Sigmoid colon (tissue), 7 donors: ENCODE data around the gene MYO15A. TPM values are rescaled to one million over a fixed set of nuclear protein-coding genes. Genes with fewer than 3 reads are reported as not detected.

ENCODE experiments used
- DNase-seq: peaks from one replicate; pipeline ENCODE4 v3.0.0-alpha.2; 2019
- H3K27ac ChIP-seq, 4 donors: fragments of 200-600 bp; sonication (generic); one replicate each; pipeline ENCODE4 v1.5.1; 2016 to 2019; ENCODE audit warnings: mild to moderate bottlenecking in 1 of 4
- H3K27me3 ChIP-seq, 3 donors: fragments of 200-600 bp; sonication (generic); one replicate each; pipeline ENCODE4 v1.5.1; 2019; ENCODE audit warnings: mild to moderate bottlenecking in 1 of 3
- H3K36me3 ChIP-seq, 4 donors: fragments of 200-600 bp; sonication (generic); one replicate each; pipeline ENCODE4 v1.5.1; 2016 to 2019
- H3K4me1 ChIP-seq, 4 donors: fragments of 200-600 bp; sonication (generic); one replicate each; pipeline ENCODE4 v1.5.1; 2017 to 2019
- H3K4me3 ChIP-seq, 4 donors: fragments of 200-600 bp; sonication (generic); one replicate each; pipeline ENCODE4 v1.5.1; 2017 to 2019; ENCODE audit warnings: mild to moderate bottlenecking in 2 of 4, moderate library complexity in 1 of 4
- H3K9me3 ChIP-seq, 4 donors: fragments of 200-600 bp in 3 of 4; sonication (generic) in 3 of 4; one replicate each; pipeline versions ENCODE4 v1.5.1 to v1.6.1; 2013 to 2019
- CTCF ChIP-seq, 4 experiments: fragments of 450-650 bp in 3 of 4; fragments of 200-600 bp in 1 of 4; IDR thresholded peaks; one replicate each; pipeline ENCODE4 v1.5.1; 2016 to 2019; ENCODE audit warnings: antibody characterized with exemption in 4 of 4, mild to moderate bottlenecking in 3 of 4, moderate library complexity in 2 of 4
- EP300 ChIP-seq, 4 donors: sonication (generic); formaldehyde crosslinking; IDR thresholded peaks; one replicate each; pipeline ENCODE4 v1.6.1; 2017; ENCODE audit warnings: antibody characterized with exemption in 4 of 4
- POLR2A ChIP-seq, 2 donors: fragments of 450-650 bp; IDR thresholded peaks; one replicate each; pipeline ENCODE4 v1.6.1; 2016; ENCODE audit warnings: antibody characterized with exemption in 2 of 2, mild to moderate bottlenecking in 2 of 2, moderate library complexity in 2 of 2
- POLR2AphosphoS5 ChIP-seq, 4 donors: sonication (generic); formaldehyde crosslinking; IDR thresholded peaks; one replicate each; pipeline ENCODE4 v1.6.1; 2017; ENCODE audit warnings: antibody characterized with exemption in 4 of 4
- WGBS, 2 donors: extraction: QIAGEN DNeasy Blood & Tissue Kit; methylation state at CpG; one replicate each; pipeline ENCODE4 v1.1.7; 2013; 5-methylcytosine and 5-hydroxymethylcytosine counted together
- intact Hi-C: fragments of 100-400 bp; cut with DNase I; formaldehyde crosslinking; loops from one replicate; pipeline ENCODE4 v1.15.1; 2023
- polyA plus RNA-seq, 3 donors: library from polyadenylated mRNA; stranded (reverse); fragments of 200-250 nt; gene quantifications; one replicate each; pipeline ENCODE4 v1.2.3, GENCODE V29; 2013
- total RNA-seq, 4 donors: library from RNA; depleted of rRNA; stranded (reverse); fragments of >200 nt; gene quantifications; one replicate each; pipeline ENCODE4 v1.1.0, GENCODE V29; 2016
- donor health status: healthy with polysubstance abuse.
- donor health status: Bipolar disorder and iron deficiency.
- donor health status: healthy.

MYO15A gene
- total and polyA plus RNA-seq, 7 donors = 0.60 to 3.6 (median 0.72) TPM; not detected in 1

DNA sequence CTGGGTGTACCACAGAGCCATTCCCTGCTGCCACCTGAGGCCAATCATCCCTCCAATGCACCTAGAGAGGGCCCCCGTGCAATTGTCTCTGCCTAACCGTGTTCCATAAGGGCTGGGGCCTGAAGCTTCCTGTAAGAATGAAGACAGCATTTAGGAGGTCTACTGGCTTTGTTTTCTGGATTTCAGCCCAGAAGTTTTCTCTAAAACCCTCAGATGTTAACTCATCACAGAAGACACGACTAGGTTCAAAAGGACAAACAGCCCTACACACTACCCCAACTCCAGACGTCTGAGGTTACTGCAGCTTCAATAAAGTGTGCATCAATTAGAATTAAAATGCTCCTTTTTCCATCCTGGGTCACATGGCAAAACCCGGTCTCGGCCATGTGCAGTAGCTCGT is 31.6 kb upstream of the MYO15A start:
- Histone ChIP-seq H3K4me1 (no peaks in the 10 kb centered on the region), H3K4me3 (no peak overlapping the region), H3K9me3 (no peaks in the 10 kb centered on the region), H3K27ac (no peak overlapping the region), H3K27me3 (no peaks in the 10 kb centered on the region), H3K36me3 (no peaks in the 10 kb centered on the region)
- 74 to 75% methylated on average over 7 of the region's 7 CpGs for WGBS, 2 donors
- DNase-seq = no peak
- intact Hi-C loops = no loop called here
- TF ChIP-seq POLR2A (IDR thresholded peaks at IDR 0.05) = no peak
- no peak for TF ChIP-seq POLR2AphosphoS5 (IDR thresholded peaks at IDR 0.05)
- TF ChIP-seq EP300 (IDR thresholded peaks at IDR 0.05) = no peak
- TF ChIP-seq CTCF (IDR thresholded peaks at IDR 0.05) = no peak

GRCh38 chr17:18079543-18079942 is 29.0 kb upstream of the MYO15A start:
- H3K4me1 ChIP-seq = no peaks in the 10 kb centered on the region
- no peak overlapping the region for H3K4me3 ChIP-seq
- TF ChIP-seq CTCF (IDR thresholded peaks at IDR 0.05) (no peak), EP300 (IDR thresholded peaks at IDR 0.05) (no peak)
- no peak overlapping the region for H3K27ac ChIP-seq
- intact Hi-C loops = no loop called here
- WGBS, 2 donors = 77 to 82% methylated on average over 4 of the region's 4 CpGs
- no peaks in the 10 kb centered on the region for H3K36me3 ChIP-seq
- H3K27me3 ChIP-seq = no peaks in the 10 kb centered on the region
- no peak for DNase-seq
- H3K9me3 ChIP-seq = no peaks in the 10 kb centered on the region

GRCh38 chr17:18084256-18084655 is 24.3 kb upstream of the MYO15A start:
- Histone ChIP-seq H3K27ac (no peak overlapping the region), H3K9me3 (no peaks in the 10 kb centered on the region), H3K36me3 (no peaks in the 10 kb centered on the region), H3K4me1 (peaks cover 0 to 19% (median 10%) of the 10 kb centered on the region in 4 donors), H3K27me3 (no peaks in the 10 kb centered on the region), H3K4me3 (no peak overlapping the region)
- intact Hi-C loops = no loop called here
- 42 to 83% methylated on average over 4 of the region's 4 CpGs for WGBS, 2 donors
- no peak for DNase-seq
- no peak for TF ChIP-seq EP300 (IDR thresholded peaks at IDR 0.05)
- TF ChIP-seq POLR2AphosphoS5 (IDR thresholded peaks at IDR 0.05) = no peak
- no peak for TF ChIP-seq CTCF (IDR thresholded peaks at IDR 0.05)
- no peak for TF ChIP-seq POLR2A (IDR thresholded peaks at IDR 0.05)

GRCh38 chr17:18087610-18088491 is 20.7 kb upstream of the MYO15A start, which contains the start of gene DRG2:
TSS of gene DRG2 (plus strand) at chr17:18087948. CDS start at chr17:18088024, 76 bp downstream.
- 1% methylated on average over 52 of the region's 52 CpGs for WGBS, 2 donors

More at GRCh38 chr17:18087610-18088491, 20.7 kb upstream of the MYO15A start, which contains the start of gene DRG2:
- H3K36me3 ChIP-seq = peaks cover 0 to 13% (median 0%) of the 10 kb centered on the region in 4 donors
- intact Hi-C loops = loop anchor here (5.0 kb wide), 1 partner anchor 94 kb away; the partner anchor contains the start of gene ALKBH5
- peak within 1 kb of the TSS; percentile 81 to 88 (median 84) for H3K27ac ChIP-seq
- TF ChIP-seq EP300 (IDR thresholded peaks at IDR 0.05) (peak in 1 of 4 donors; percentile 28), CTCF (IDR thresholded peaks at IDR 0.05) (no peak), POLR2A (IDR thresholded peaks at IDR 0.05) (no peak), POLR2AphosphoS5 (IDR thresholded peaks at IDR 0.05) (peak; percentile 43 to 82 (median 77))
- peaks cover 0 to 23% (median 10%) of the 10 kb centered on the region in 4 donors for H3K4me1 ChIP-seq
- peak within 1 kb of the TSS; percentile 62 to 93 (median 84) for H3K4me3 ChIP-seq
- H3K9me3 ChIP-seq = no peaks in the 10 kb centered on the region
- no peaks in the 10 kb centered on the region for H3K27me3 ChIP-seq
- peak; percentile 96 for DNase-seq
